AG09319 (cell line): ENCODE measurements around the gene LENG9.

Experiments
- DNase-seq: peaks from one replicate; pipeline ENCODE4 v3.0.0-alpha.2; 2010; ENCODE audit warnings: low read depth; ENCODE audit errors: extremely low read depth
- TF ChIP-seq, protein P1 (sequence below): IDR thresholded peaks from 2 replicates; pipeline ENCODE4 v1.5.1; 2011; ENCODE audit warnings: low read depth, mild to moderate bottlenecking, inconsistent platforms, low read length, moderate library complexity

LENG9 gene

GRCh38 chr19:54453921-54454780, 9.4 kb downstream of the LENG9 start:
- DNase-seq, result no peak
- TF ChIP-seq, protein P1, sequence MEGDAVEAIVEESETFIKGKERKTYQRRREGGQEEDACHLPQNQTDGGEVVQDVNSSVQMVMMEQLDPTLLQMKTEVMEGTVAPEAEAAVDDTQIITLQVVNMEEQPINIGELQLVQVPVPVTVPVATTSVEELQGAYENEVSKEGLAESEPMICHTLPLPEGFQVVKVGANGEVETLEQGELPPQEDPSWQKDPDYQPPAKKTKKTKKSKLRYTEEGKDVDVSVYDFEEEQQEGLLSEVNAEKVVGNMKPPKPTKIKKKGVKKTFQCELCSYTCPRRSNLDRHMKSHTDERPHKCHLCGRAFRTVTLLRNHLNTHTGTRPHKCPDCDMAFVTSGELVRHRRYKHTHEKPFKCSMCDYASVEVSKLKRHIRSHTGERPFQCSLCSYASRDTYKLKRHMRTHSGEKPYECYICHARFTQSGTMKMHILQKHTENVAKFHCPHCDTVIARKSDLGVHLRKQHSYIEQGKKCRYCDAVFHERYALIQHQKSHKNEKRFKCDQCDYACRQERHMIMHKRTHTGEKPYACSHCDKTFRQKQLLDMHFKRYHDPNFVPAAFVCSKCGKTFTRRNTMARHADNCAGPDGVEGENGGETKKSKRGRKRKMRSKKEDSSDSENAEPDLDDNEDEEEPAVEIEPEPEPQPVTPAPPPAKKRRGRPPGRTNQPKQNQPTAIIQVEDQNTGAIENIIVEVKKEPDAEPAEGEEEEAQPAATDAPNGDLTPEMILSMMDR, result no peak

DNA sequence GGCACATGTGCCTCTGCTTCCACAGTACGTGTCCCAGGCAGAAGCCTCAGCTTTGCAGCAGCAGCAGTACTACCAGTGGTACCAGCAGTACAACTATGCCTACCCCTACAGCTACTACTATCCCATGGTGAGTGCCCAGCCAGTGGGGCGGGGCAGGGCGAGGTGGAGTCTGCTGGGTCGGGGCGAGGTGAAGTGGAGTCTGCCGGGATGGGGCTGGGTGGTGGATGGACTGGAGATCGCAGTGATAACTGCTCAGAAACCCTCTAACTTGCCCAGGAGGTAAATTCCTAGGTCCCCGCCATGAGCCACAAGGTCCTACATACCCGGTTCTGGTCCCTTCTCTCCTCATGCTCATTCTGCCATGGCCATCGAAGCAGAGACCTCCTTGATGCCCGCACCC, 11.0 kb downstream of the LENG9 start:
- TF ChIP-seq, protein P1, result no peak
- no peak for DNase-seq

DNA sequence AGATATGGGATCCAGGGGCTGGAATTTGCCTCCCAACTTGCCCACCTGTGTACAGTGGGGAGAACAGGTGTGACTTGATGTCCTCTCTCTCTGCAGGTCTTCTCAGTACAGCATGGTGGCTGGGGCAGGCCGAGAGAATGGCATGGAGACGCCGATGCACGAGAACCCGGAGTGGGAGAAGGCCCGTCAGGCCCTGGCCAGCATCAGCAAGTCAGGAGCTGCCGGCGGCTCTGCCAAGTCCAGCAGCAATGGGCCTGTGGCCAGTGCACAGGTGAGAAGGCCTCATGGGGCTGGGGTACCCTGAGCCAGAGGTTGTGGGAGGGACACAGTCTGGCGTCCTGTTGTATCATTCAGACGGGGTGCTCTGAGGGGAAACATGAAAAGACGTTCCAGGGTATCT, 11.6 kb downstream of the LENG9 start:
- DNase-seq, result no peak
- TF ChIP-seq, protein P1, result no peak

- no peak for DNase-seq
Measured at GRCh38 chr19:54451331-54451871, 12.2 kb downstream of the LENG9 start.

DNA sequence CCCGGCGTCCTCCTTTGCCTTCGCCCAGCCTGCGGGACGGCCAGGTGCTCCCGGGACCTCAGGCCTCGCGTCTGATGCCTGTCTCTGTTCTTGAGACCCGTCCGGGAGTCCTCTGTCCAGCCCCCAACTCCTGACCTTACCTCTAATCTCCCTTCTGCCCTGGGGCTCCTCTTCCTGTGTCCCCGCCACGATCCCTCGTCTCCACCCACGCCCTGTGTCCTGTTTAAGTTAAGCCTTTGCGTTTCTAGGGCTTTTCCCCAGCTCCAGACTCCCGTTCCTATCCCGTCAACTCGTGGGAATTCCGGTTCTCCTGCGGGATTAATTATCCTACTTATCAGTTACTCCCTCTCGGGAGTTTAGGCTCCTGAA, 13.9 kb downstream of the LENG9 start:
- DNase-seq, result no peak
- TF ChIP-seq, protein P1, result no peak

More at GRCh38 chr19:54451331-54451871, 12.2 kb downstream of the LENG9 start:
- TF ChIP-seq, protein P1, result no peak

DNA sequence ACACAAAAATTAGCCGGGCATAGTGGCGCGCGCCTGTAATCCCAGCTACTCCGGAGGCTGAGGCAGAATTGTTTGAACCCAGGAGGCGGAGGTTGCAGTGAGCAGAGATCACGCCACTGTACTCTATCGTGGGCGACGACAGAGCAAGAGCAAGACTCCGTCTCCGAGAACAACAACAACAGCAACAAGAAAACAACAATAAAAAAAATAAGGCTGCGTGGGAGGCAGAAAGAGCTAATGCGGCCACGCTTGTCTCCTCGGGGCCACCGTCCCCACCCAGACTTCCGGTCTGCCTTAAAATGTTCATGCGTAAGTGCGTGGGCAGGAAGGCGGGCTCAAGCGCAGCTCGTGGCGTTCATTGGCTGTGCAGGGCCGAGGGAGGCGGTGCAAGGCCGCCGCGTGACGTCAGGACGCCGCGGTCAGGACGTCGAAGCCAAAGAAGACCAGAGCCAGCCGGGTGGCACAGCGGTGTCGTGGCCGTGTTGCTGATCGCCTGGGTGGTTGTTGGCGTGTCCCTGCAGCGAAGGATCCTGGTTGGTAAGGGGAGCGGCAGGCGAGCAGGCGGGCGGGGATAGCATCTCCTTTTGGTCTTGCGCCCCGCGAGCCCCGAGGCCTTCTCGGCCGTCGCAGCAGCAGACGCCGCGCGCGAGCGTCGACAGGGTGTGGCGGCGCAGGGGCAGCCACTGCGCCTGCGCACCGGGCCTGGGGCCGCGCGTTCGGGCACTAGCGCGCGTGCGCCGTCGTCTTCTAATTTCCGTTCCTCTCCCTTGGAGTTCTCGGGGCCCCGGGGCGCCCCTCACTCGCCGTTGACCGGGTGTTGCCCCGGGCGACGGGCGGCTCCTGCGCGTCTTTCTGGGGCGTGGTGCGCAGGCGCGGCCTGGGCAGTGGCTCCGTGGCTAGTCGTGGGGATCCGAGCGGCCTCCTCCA, 14.5 kb downstream of the LENG9 start, which contains the start of gene LENG8:
LENG8 (plus strand) TSS at position 426 of the 927 bp plus-strand sequence. CDS start 2,146 bp downstream, outside the sequence.
- TF ChIP-seq, protein P1, result no peak
- DNase-seq, result peak; percentile 97
